Measurements from ENCODE around the gene DTX1. TPM values are rescaled to one million over a fixed set of nuclear protein-coding genes. Genes with fewer than 3 reads are reported as not detected.

DTX1 gene
- total and polyA plus RNA-seq, 2 donors (not counting 1 experiment from before 2014, with no cell fraction given), result 47.0 to 49.5 TPM

GRCh38 chr12:113067987-113068935 is 11.7 kb downstream of the DTX1 start:
- no peak for DNase-seq
- no peak for TF ChIP-seq EZH2 (IDR thresholded peaks at IDR 0.05; ENCODE audit: borderline replicate concordance, insufficient read depth, low read depth, low read length, poor library complexity, severe bottlenecking)
- Histone ChIP-seq H3K4me3 (ENCODE audit: control extremely low read depth in 1 of 5, extremely low read depth in 1 of 5, insufficient read depth in 1 of 5, low read depth in 2 of 5, low read length in 4 of 5) (no peak overlapping the region), H3K27me3 (replicated peaks in 1 of 4; ENCODE audit: control extremely low read depth in 1 of 4, control insufficient read depth in 3 of 4, insufficient read depth in 4 of 4, low read length in 3 of 4) (no peaks in the 10 kb centered on the region), H3K4me2 (replicated peaks; ENCODE audit: low read depth, low read length, poor library complexity, severe bottlenecking) (peak overlapping the region; percentile 68), H3K36me3 (replicated peaks in 1 of 2; ENCODE audit: control extremely low read depth in 1 of 2, control insufficient read depth in 1 of 2, extremely low read depth in 1 of 2, insufficient read depth in 2 of 2, low read length in 1 of 2) (peaks cover 1 to 5% of the 10 kb centered on the region in 2 experiments), H3K4me1 (ENCODE audit: control insufficient read depth in 2 of 2, insufficient read depth in 2 of 2, low read length in 2 of 2) (peaks cover 100% of the 10 kb centered on the region in 2 donors), H3K9me3 (ENCODE audit: control extremely low read depth in 1 of 3, control insufficient read depth in 2 of 3, insufficient read depth in 1 of 3, low read length in 2 of 3) (no peaks in the 10 kb centered on the region), H2AFZ (ENCODE audit: insufficient read depth, low read depth, low read length, poor library complexity, severe bottlenecking) (no peak overlapping the region), H3K27ac (ENCODE audit: low read length in 2 of 2) (peak overlapping the region; percentile 92 to 96), H3K9ac (ENCODE audit: low read length) (no peak overlapping the region), H3K79me2 (ENCODE audit: control insufficient read depth, insufficient read depth, low read length) (peaks cover 94% of the 10 kb centered on the region), H4K20me1 (ENCODE audit: control insufficient read depth, insufficient read depth, low read length, poor library complexity, severe bottlenecking) (peaks cover 34% of the 10 kb centered on the region)
- 69% methylated on average over 8 of the region's 10 CpGs for WGBS (ENCODE audit: insufficient coverage)
- POLR2A ChIA-PET, result no interaction called here
- H3K27me3 Mint-ChIP-seq, result no peaks in the 10 kb centered on the region
- CTCF ChIA-PET, result interaction anchor here (0.9 to 3.2 kb wide), 5 partner anchors 10 to 29 kb away, joined by 3 to 12 read pairs (median 7); no protein-coding TSS in a partner anchor
- H3K4me3 Mint-ChIP-seq, result peak overlapping the region; percentile 7
- ATAC-seq (ENCODE audit: low read depth), result no peak
- intact Hi-C loops (cut with micrococcal nuclease), result no loop called here
- peaks cover 92% of the 10 kb centered on the region for H3K4me1 Mint-ChIP-seq
- peak overlapping the region; percentile 11 for H3K27ac Mint-ChIP-seq
- H3K9me3 Mint-ChIP-seq (ENCODE audit: insufficient read depth), result no peaks in the 10 kb centered on the region

- H3K4me2 ChIP-seq (replicated peaks; ENCODE audit: low read depth, low read length, poor library complexity, severe bottlenecking), result peak overlapping the region; percentile 68
Observed at GRCh38 chr12:113069149-113069548, 12.6 kb downstream of the DTX1 start.

More at GRCh38 chr12:113069149-113069548, 12.6 kb downstream of the DTX1 start:
- Histone ChIP-seq H4K20me1 (ENCODE audit: control insufficient read depth, insufficient read depth, low read length, poor library complexity, severe bottlenecking) (peaks cover 25% of the 10 kb centered on the region), H3K27ac (ENCODE audit: low read length in 2 of 2) (peak overlapping the region; percentile 92 to 96), H3K9me3 (ENCODE audit: control extremely low read depth in 1 of 3, control insufficient read depth in 2 of 3, insufficient read depth in 1 of 3, low read length in 2 of 3) (no peaks in the 10 kb centered on the region), H3K9ac (ENCODE audit: low read length) (peak overlapping the region; percentile 33), H3K4me1 (ENCODE audit: control insufficient read depth in 2 of 2, insufficient read depth in 2 of 2, low read length in 2 of 2) (peaks cover 100% of the 10 kb centered on the region in 2 donors), H3K4me3 (ENCODE audit: control extremely low read depth in 1 of 5, extremely low read depth in 1 of 5, insufficient read depth in 1 of 5, low read depth in 2 of 5, low read length in 4 of 5) (peak overlapping the region in 1 of 5 experiments; percentile 15), H3K36me3 (replicated peaks in 1 of 2; ENCODE audit: control extremely low read depth in 1 of 2, control insufficient read depth in 1 of 2, extremely low read depth in 1 of 2, insufficient read depth in 2 of 2, low read length in 1 of 2) (peaks cover 1 to 3% of the 10 kb centered on the region in 2 experiments), H2AFZ (ENCODE audit: insufficient read depth, low read depth, low read length, poor library complexity, severe bottlenecking) (no peak overlapping the region), H3K27me3 (replicated peaks in 1 of 4; ENCODE audit: control extremely low read depth in 1 of 4, control insufficient read depth in 3 of 4, insufficient read depth in 4 of 4, low read length in 3 of 4) (no peaks in the 10 kb centered on the region), H3K79me2 (ENCODE audit: control insufficient read depth, insufficient read depth, low read length) (peaks cover 93% of the 10 kb centered on the region)
- ATAC-seq (ENCODE audit: low read depth) (no peak), DNase-seq (no peak)
- intact Hi-C loops (cut with micrococcal nuclease), result no loop called here
- peak overlapping the region; percentile 90 for H3K27ac Mint-ChIP-seq
- no peaks in the 10 kb centered on the region for H3K9me3 Mint-ChIP-seq (ENCODE audit: insufficient read depth)
- ChIA-PET CTCF (interaction anchor here (2.1 to 6.7 kb wide), 3 partner anchors 11 to 23 kb away, joined by 7 to 59 read pairs (median 7); no protein-coding TSS in a partner anchor), POLR2A (no interaction called here)
- WGBS (ENCODE audit: insufficient coverage), result 73% methylated on average over 5 of the region's 5 CpGs
- TF ChIP-seq EZH2 (IDR thresholded peaks at IDR 0.05; ENCODE audit: borderline replicate concordance, insufficient read depth, low read depth, low read length, poor library complexity, severe bottlenecking), result no peak
- TF ChIP-seq, protein P1, sequence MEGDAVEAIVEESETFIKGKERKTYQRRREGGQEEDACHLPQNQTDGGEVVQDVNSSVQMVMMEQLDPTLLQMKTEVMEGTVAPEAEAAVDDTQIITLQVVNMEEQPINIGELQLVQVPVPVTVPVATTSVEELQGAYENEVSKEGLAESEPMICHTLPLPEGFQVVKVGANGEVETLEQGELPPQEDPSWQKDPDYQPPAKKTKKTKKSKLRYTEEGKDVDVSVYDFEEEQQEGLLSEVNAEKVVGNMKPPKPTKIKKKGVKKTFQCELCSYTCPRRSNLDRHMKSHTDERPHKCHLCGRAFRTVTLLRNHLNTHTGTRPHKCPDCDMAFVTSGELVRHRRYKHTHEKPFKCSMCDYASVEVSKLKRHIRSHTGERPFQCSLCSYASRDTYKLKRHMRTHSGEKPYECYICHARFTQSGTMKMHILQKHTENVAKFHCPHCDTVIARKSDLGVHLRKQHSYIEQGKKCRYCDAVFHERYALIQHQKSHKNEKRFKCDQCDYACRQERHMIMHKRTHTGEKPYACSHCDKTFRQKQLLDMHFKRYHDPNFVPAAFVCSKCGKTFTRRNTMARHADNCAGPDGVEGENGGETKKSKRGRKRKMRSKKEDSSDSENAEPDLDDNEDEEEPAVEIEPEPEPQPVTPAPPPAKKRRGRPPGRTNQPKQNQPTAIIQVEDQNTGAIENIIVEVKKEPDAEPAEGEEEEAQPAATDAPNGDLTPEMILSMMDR (IDR thresholded peaks at IDR 0.05), result no peak
- peaks cover 94% of the 10 kb centered on the region for H3K4me1 Mint-ChIP-seq
- H3K4me3 Mint-ChIP-seq, result peak overlapping the region; percentile 19
- no peaks in the 10 kb centered on the region for H3K27me3 Mint-ChIP-seq
